ENCODE results near the gene RNF181. TPM values are rescaled to one million over a fixed set of nuclear protein-coding genes. Genes with fewer than 3 reads are reported as not detected.

Gene RNF181
- total RNA-seq, 1 donor from 2014 or later, result 155 TPM

DNA sequence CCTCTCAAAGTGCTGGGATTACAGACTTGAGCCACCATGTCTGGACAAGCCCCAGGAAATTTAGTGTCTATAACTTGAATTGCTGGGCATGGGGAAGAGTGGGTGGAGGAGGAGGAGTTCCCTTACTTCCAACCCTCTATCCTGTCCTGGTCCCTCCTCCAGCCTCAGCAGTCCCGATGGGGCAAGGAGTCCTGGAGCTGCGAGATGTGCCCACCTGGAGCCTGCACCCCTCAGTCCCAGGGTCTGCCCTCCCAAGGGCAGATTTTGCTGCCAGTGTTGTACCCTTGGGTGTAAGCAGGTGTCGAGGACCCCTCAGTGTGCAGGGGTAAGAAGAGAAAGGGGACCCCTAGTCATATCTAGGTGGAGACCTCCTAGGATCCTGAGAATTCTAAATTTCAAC is 15.3 kb upstream of the RNF181 start:
- TF ChIP-seq CTCF (IDR thresholded peaks at IDR 0.05; ENCODE audit: unreplicated experiment), result no peak
- peaks cover 68% of the 10 kb centered on the region for H3K4me1 Mint-ChIP-seq (ENCODE audit: unreplicated experiment)
- peak overlapping the region; percentile 73 for H3K4me3 Mint-ChIP-seq (ENCODE audit: unreplicated experiment)
- no peak for DNase-seq (ENCODE audit: low spot score)
- H3K9me3 Mint-ChIP-seq (ENCODE audit: unreplicated experiment), result no peaks in the 10 kb centered on the region
- H3K36me3 Mint-ChIP-seq (ENCODE audit: low read depth, unreplicated experiment), result peaks cover 15% of the 10 kb centered on the region
- H3K27me3 Mint-ChIP-seq (ENCODE audit: unreplicated experiment), result peaks cover 9% of the 10 kb centered on the region
- H3K27ac Mint-ChIP-seq (ENCODE audit: unreplicated experiment), result no peak overlapping the region

GRCh38 chr2:85582492-85582891 is 13.1 kb upstream of the RNF181 start:
- Mint-ChIP-seq H3K36me3 (ENCODE audit: low read depth, unreplicated experiment) (peaks cover 15% of the 10 kb centered on the region), H3K27me3 (ENCODE audit: unreplicated experiment) (peaks cover 7% of the 10 kb centered on the region), H3K9me3 (ENCODE audit: unreplicated experiment) (no peaks in the 10 kb centered on the region), H3K27ac (ENCODE audit: unreplicated experiment) (peak overlapping the region; percentile 87), H3K4me1 (ENCODE audit: unreplicated experiment) (peaks cover 78% of the 10 kb centered on the region), H3K4me3 (ENCODE audit: unreplicated experiment) (peak overlapping the region; percentile 70)
- no peak for TF ChIP-seq CTCF (IDR thresholded peaks at IDR 0.05; ENCODE audit: unreplicated experiment)
- no peak for DNase-seq (ENCODE audit: low spot score)

GRCh38 chr2:85583667-85584353 is 11.7 kb upstream of the RNF181 start:
- Mint-ChIP-seq H3K27ac (ENCODE audit: unreplicated experiment) (peak overlapping the region; percentile 91), H3K36me3 (ENCODE audit: low read depth, unreplicated experiment) (peaks cover 21% of the 10 kb centered on the region), H3K9me3 (ENCODE audit: unreplicated experiment) (no peaks in the 10 kb centered on the region), H3K4me1 (ENCODE audit: unreplicated experiment) (peaks cover 77% of the 10 kb centered on the region), H3K27me3 (ENCODE audit: unreplicated experiment) (peaks cover 12% of the 10 kb centered on the region), H3K4me3 (ENCODE audit: unreplicated experiment) (peak overlapping the region; percentile 88)
- DNase-seq (ENCODE audit: low spot score), result no peak
- no peak for TF ChIP-seq CTCF (IDR thresholded peaks at IDR 0.05; ENCODE audit: unreplicated experiment)

- Mint-ChIP-seq H3K27me3 (ENCODE audit: unreplicated experiment) (peaks cover 12% of the 10 kb centered on the region), H3K9me3 (ENCODE audit: unreplicated experiment) (no peaks in the 10 kb centered on the region), H3K36me3 (ENCODE audit: low read depth, unreplicated experiment) (peaks cover 21% of the 10 kb centered on the region), H3K27ac (ENCODE audit: unreplicated experiment) (peak within 1 kb of the TSS; percentile 94), H3K4me1 (ENCODE audit: unreplicated experiment) (peaks cover 76% of the 10 kb centered on the region), H3K4me3 (ENCODE audit: unreplicated experiment) (peak within 1 kb of the TSS; percentile 88)
- peak; percentile 37 for DNase-seq (ENCODE audit: low spot score)
- no peak for TF ChIP-seq CTCF (IDR thresholded peaks at IDR 0.05; ENCODE audit: unreplicated experiment)
These were observed 11.1 kb upstream of the RNF181 start, which contains the start of gene VAMP5 for GRCh38 chr2:85584354-85584856. VAMP5 (plus strand) TSS chr2:85584431; CDS start chr2:85584491, 60 bp downstream.
